Smooth muscle cell (in vitro differentiated cells): ENCODE results near the gene MED10. TPM values are rescaled to one million over a fixed set of nuclear protein-coding genes. Genes with fewer than 3 reads are reported as not detected.

Experiments
- DNase-seq: peaks from one replicate; lab custom pipeline; 2025; ENCODE audit not compliant: unreplicated experiment; lab: John Stamatoyannopoulos, UW
- H2AFZ ChIP-seq: fragments of 200-600 bp; sonication (generic); 2 replicates; pipeline ENCODE4 v1.6.0; 2016; ENCODE audit warnings: antibody characterized with exemption, low read depth, mild to moderate bottlenecking
- H3F3A ChIP-seq: fragments of 200-600 bp; sonication (generic); 2 replicates; pipeline ENCODE4 v1.6.0; 2017; ENCODE audit warnings: antibody characterized with exemption, low read depth
- H3K27ac ChIP-seq: fragments of 200-600 bp; sonication (generic); 2 replicates; pipeline ENCODE4 v1.5.1; 2016; ENCODE audit warnings: low read depth, mild to moderate bottlenecking
- H3K27me3 ChIP-seq: fragments of 200-600 bp; sonication (generic); 2 replicates; pipeline ENCODE4 v1.6.1; 2016; ENCODE audit warnings: low read depth, mild to moderate bottlenecking
- H3K36me3 ChIP-seq: fragments of 200-600 bp; sonication (generic); 2 replicates; pipeline ENCODE4 v1.5.1; 2016; ENCODE audit warnings: low read depth
- H3K4me1 ChIP-seq: fragments of 200-600 bp; sonication (generic); 2 replicates; pipeline ENCODE4 v1.5.1; 2016; ENCODE audit warnings: low read depth
- H3K4me2 ChIP-seq: fragments of 200-600 bp; sonication (generic); 2 replicates; pipeline ENCODE4 v1.6.0; 2016; ENCODE audit warnings: mild to moderate bottlenecking
- H3K4me3 ChIP-seq: fragments of 200-600 bp; sonication (generic); 2 replicates; pipeline ENCODE4 v1.5.1; 2016; ENCODE audit warnings: mild to moderate bottlenecking
- H3K79me2 ChIP-seq: fragments of 200-600 bp; sonication (generic); 2 replicates; pipeline ENCODE4 v1.6.0; 2016; ENCODE audit warnings: low read depth, mild to moderate bottlenecking
- H3K9ac ChIP-seq: fragments of 200-600 bp; sonication (generic); 2 replicates; pipeline ENCODE4 v1.6.0; 2016; ENCODE audit warnings: low read depth
- H3K9me3 ChIP-seq: fragments of 200-600 bp; sonication (generic); replicated peaks from 2 replicates; pipeline ENCODE4 v1.5.1; 2016; ENCODE audit warnings: low read depth
- H4K20me1 ChIP-seq: fragments of 200-600 bp; sonication (generic); 2 replicates; pipeline ENCODE4 v1.6.0; 2016; ENCODE audit warnings: low read depth
- WGBS: methylation state at CpG from one replicate; pipeline ENCODE4 v1.1.7; 2016; ENCODE audit warnings: low lambda C conversion rate; 5-methylcytosine and 5-hydroxymethylcytosine counted together
- polyA plus RNA-seq: library from polyadenylated mRNA; unstranded; fragments of >200 nt; fragmentation: Nextera tagmentation; extraction: Ambion mirVana; gene quantifications from 2 replicates; pipeline ENCODE4 v1.2.1, GENCODE V29; 2016
- total RNA-seq: library from RNA; depleted of rRNA; stranded (reverse); fragments of >200 nt; gene quantifications from 2 replicates; pipeline ENCODE4 v1.2.3, GENCODE V29; 2014
- TF ChIP-seq, protein P1 (sequence below): fragments of 200-600 bp; sonication (generic); IDR thresholded peaks from 2 replicates; pipeline ENCODE4 v1.5.1; 2017; ENCODE audit warnings: borderline replicate concordance, mild to moderate bottlenecking, antibody characterized with exemption; ENCODE audit not compliant: insufficient read depth, poor library complexity, severe bottlenecking

The MED10 gene
- total and polyA plus RNA-seq, 2 experiments from 2014 or later = 23.0 to 96.2 TPM

DNA sequence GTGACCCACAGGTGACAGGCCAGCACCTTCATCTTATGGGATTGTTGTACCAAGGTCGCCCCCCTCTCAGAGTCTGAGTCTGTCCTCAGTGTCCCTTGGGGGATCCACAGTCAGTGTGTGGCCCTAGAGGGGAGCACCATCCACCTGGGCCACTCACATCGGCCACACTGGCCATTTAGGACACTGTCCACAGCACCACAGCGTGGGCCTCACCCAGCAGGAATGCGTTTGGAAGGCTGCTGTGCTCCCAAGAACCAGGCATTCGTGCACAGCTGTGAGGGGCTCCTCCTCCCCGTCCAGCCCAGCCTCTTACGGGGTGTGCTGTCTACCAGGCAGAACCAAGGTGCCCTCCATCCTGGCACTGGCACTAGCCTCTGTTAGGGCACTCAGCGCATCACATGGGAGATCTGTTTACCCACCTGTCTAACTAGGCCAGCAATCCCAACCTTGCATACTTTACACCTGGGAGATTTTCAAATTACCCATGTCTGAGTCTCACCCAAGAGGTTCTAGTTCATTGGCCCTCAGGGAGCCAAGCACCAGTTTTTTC lies 45.8 kb upstream of the MED10 start:
- 87% methylated on average over 8 of the region's 8 CpGs for WGBS
- peaks cover 13% of the 10 kb centered on the region for H3K27me3 ChIP-seq

DNA sequence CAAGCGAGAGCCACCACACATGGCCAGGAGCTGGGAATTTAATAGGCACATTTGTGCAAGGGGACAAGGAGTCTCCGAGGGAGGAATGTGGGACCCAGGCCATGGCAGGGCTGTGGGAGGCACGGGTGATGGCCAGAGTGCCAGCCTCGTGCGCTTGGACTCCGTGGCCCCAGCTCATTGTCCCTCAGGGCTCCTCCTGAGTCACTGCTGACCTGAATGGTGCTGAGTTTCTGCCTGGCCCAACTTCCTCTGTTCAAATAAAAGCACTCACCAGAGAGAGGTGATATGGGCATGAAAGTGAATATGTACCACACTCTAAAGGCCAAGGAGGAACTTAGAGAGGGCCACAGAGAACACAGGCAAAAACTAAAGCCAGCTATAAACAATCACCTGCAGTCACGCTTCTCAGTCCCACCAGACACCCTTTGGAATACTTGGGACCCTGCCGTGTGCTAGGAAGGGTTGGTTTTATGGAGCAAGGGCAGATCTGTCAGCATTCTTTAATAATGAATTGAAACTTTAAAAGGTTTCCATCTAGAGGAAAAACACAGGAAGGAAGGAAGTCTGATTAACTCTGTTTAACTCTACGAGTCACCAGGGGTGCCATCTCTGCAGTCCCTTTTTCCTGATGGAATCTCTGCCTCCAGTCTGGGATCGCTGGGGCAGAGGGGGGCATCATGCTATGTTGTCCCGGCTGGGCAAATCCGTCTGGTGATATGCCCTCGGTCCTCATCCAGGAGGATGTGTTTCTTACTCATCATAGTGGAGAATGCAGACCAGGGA lies 45.2 kb upstream of the MED10 start:
- no peaks in the 10 kb centered on the region for H3K9me3 ChIP-seq
- H3K4me3 ChIP-seq = no peak overlapping the region
- no peaks in the 10 kb centered on the region for H3F3A ChIP-seq
- H3K4me2 ChIP-seq = no peak overlapping the region
- no peaks in the 10 kb centered on the region for H3K79me2 ChIP-seq
- TF ChIP-seq, protein P1, sequence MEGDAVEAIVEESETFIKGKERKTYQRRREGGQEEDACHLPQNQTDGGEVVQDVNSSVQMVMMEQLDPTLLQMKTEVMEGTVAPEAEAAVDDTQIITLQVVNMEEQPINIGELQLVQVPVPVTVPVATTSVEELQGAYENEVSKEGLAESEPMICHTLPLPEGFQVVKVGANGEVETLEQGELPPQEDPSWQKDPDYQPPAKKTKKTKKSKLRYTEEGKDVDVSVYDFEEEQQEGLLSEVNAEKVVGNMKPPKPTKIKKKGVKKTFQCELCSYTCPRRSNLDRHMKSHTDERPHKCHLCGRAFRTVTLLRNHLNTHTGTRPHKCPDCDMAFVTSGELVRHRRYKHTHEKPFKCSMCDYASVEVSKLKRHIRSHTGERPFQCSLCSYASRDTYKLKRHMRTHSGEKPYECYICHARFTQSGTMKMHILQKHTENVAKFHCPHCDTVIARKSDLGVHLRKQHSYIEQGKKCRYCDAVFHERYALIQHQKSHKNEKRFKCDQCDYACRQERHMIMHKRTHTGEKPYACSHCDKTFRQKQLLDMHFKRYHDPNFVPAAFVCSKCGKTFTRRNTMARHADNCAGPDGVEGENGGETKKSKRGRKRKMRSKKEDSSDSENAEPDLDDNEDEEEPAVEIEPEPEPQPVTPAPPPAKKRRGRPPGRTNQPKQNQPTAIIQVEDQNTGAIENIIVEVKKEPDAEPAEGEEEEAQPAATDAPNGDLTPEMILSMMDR = no peak
- 80% methylated on average over 13 of the region's 13 CpGs for WGBS
- H3K4me1 ChIP-seq = no peaks in the 10 kb centered on the region
- no peak for DNase-seq
- H3K36me3 ChIP-seq = no peaks in the 10 kb centered on the region
- H2AFZ ChIP-seq = no peak overlapping the region
- H3K27ac ChIP-seq = no peak overlapping the region
- H4K20me1 ChIP-seq = no peaks in the 10 kb centered on the region
- peaks cover 13% of the 10 kb centered on the region for H3K27me3 ChIP-seq
- no peak overlapping the region for H3K9ac ChIP-seq

More for the DNA sequence above, 45.8 kb upstream of the MED10 start:
- TF ChIP-seq, protein P1 = no peak
- Histone ChIP-seq H3K4me1 (no peaks in the 10 kb centered on the region), H3K4me3 (no peak overlapping the region), H3K9ac (no peak overlapping the region), H3K4me2 (no peak overlapping the region), H3K27ac (no peak overlapping the region), H2AFZ (no peak overlapping the region), H3K36me3 (no peaks in the 10 kb centered on the region), H3K9me3 (no peaks in the 10 kb centered on the region), H3F3A (no peaks in the 10 kb centered on the region), H3K79me2 (no peaks in the 10 kb centered on the region), H4K20me1 (no peaks in the 10 kb centered on the region)
- no peak for DNase-seq

DNA sequence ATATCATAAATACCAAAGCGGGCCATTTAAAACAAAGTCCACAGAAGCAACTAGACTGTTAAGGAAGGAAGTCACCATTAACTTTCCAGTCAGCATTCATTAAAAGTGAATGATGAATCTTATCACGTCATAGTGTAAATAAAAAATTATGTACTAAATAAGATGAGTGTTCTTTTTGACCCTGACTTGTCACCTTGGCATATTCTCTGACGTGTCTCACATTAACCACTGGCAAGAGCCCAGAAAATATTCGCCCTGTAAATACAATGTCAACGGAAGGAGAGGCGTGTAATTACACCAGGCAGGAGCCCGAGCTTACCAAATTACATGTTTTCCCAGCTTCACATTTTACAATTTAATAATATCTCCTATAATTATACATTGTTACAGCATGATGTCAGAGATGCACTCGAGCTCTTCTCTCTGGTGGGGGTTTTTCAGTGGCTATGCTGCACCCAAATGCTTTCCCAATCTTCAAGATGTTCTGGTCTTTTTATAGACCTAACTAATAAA lies 41.0 kb upstream of the MED10 start:
- Histone ChIP-seq H3K4me1 (no peaks in the 10 kb centered on the region), H4K20me1 (no peaks in the 10 kb centered on the region), H3K36me3 (no peaks in the 10 kb centered on the region), H3K9me3 (no peaks in the 10 kb centered on the region), H3K4me3 (no peak overlapping the region), H2AFZ (no peak overlapping the region), H3K4me2 (no peak overlapping the region), H3K79me2 (no peaks in the 10 kb centered on the region), H3K27ac (no peak overlapping the region), H3K9ac (no peak overlapping the region), H3F3A (no peaks in the 10 kb centered on the region), H3K27me3 (peaks cover 12% of the 10 kb centered on the region)
- TF ChIP-seq, protein P1 = no peak
- no peak for DNase-seq
- WGBS = 73% methylated on average over 8 of the region's 8 CpGs
